ENCODE data around the gene OR52E5. TPM values are rescaled to one million over a fixed set of nuclear protein-coding genes. Genes with fewer than 3 reads are reported as not detected.
A peak's percentile ranks its signal among the peaks of the same experiment; 100 is the strongest.

OR52E5 gene
- total RNA-seq, 1 experiment from 2014 or later: not detected

- CTCF ChIA-PET: interaction anchor here (0.5 kb wide), 1 partner anchor 472 kb away, joined by 10 read pairs; no protein-coding TSS in a partner anchor
- in situ Hi-C loops (cut with HindIII; ENCODE audit: low pct_unique_long_range_greater_than_20kb, low sequenced_read_pairs): no loop called here
These were observed 5.3 kb upstream of the OR52E5 start for GRCh38 chr11:5887661-5888060.

GRCh38 chr11:5891216-5891800 lies 1.7 kb upstream of the OR52E5 start:
- CTCF ChIA-PET: interaction anchor here (0.6 to 1.0 kb wide), 5 partner anchors 13 to 291 kb away, joined by 3 to 4 read pairs (median 4); partner anchors contain the start of gene TRIM5
- ATAC-seq: no peak

More at GRCh38 chr11:5887661-5888060, 5.3 kb upstream of the OR52E5 start:
- no peaks in the 10 kb centered on the region for H3K36me3 ChIP-seq (ENCODE audit: control insufficient read depth, insufficient read depth, low read length)
- no peaks in the 10 kb centered on the region for H3K9me3 ChIP-seq (ENCODE audit: control insufficient read depth, insufficient read depth, low read depth, low read length)
- H3K27me3 ChIP-seq (ENCODE audit: control insufficient read depth, insufficient read depth, low read length): peaks cover 8% of the 10 kb centered on the region
- no peak overlapping the region for H3K27ac ChIP-seq (ENCODE audit: low read length)
- H3K4me1 ChIP-seq (ENCODE audit: control insufficient read depth, insufficient read depth, low read length): no peaks in the 10 kb centered on the region
- ATAC-seq: no peak
- POLR2A ChIA-PET: no interaction called here
- DNase-seq (ENCODE audit: low read depth, low spot score): no peak
- TF ChIP-seq POLR2AphosphoS5 (IDR thresholded peaks at IDR 0.05; ENCODE audit: low read depth, low read length): no peak
- no peak for TF ChIP-seq CTCF (IDR thresholded peaks at IDR 0.05)
- TF ChIP-seq, protein P1, sequence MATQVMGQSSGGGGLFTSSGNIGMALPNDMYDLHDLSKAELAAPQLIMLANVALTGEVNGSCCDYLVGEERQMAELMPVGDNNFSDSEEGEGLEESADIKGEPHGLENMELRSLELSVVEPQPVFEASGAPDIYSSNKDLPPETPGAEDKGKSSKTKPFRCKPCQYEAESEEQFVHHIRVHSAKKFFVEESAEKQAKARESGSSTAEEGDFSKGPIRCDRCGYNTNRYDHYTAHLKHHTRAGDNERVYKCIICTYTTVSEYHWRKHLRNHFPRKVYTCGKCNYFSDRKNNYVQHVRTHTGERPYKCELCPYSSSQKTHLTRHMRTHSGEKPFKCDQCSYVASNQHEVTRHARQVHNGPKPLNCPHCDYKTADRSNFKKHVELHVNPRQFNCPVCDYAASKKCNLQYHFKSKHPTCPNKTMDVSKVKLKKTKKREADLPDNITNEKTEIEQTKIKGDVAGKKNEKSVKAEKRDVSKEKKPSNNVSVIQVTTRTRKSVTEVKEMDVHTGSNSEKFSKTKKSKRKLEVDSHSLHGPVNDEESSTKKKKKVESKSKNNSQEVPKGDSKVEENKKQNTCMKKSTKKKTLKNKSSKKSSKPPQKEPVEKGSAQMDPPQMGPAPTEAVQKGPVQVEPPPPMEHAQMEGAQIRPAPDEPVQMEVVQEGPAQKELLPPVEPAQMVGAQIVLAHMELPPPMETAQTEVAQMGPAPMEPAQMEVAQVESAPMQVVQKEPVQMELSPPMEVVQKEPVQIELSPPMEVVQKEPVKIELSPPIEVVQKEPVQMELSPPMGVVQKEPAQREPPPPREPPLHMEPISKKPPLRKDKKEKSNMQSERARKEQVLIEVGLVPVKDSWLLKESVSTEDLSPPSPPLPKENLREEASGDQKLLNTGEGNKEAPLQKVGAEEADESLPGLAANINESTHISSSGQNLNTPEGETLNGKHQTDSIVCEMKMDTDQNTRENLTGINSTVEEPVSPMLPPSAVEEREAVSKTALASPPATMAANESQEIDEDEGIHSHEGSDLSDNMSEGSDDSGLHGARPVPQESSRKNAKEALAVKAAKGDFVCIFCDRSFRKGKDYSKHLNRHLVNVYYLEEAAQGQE (IDR thresholded peaks at IDR 0.05; ENCODE audit: insufficient read depth in 1 of 2, low read depth in 2 of 2, low read length in 1 of 2): no peak
- no peak for TF ChIP-seq SIN3A (IDR thresholded peaks at IDR 0.05; ENCODE audit: borderline replicate concordance, insufficient read depth, low read depth, low read length)
- TF ChIP-seq TCF7L2 (IDR thresholded peaks at IDR 0.05; ENCODE audit: low read depth, low read length): no peak
- intact Hi-C loops (cut with micrococcal nuclease; ENCODE audit: unreplicated experiment): no loop called here
- no TSS peak for BruUV-seq (replicated peaks)
- no peak overlapping the region for H3K4me3 ChIP-seq (ENCODE audit: low read depth in 2 of 2, low read length in 2 of 2)

More at GRCh38 chr11:5891216-5891800, 1.7 kb upstream of the OR52E5 start:
- Histone ChIP-seq H3K36me3 (ENCODE audit: control insufficient read depth, insufficient read depth, low read length) (no peaks in the 10 kb centered on the region), H3K4me3 (ENCODE audit: low read depth in 2 of 2, low read length in 2 of 2) (no peak overlapping the region), H3K9me3 (ENCODE audit: control insufficient read depth, insufficient read depth, low read depth, low read length) (no peaks in the 10 kb centered on the region), H3K27me3 (ENCODE audit: control insufficient read depth, insufficient read depth, low read length) (peaks cover 6% of the 10 kb centered on the region), H3K4me1 (ENCODE audit: control insufficient read depth, insufficient read depth, low read length) (no peaks in the 10 kb centered on the region), H3K27ac (ENCODE audit: low read length) (no peak overlapping the region)
- in situ Hi-C loops (cut with HindIII; ENCODE audit: low pct_unique_long_range_greater_than_20kb, low sequenced_read_pairs): no loop called here
- peak; percentile 13 for DNase-seq (ENCODE audit: low read depth, low spot score)
- POLR2A ChIA-PET: no interaction called here
- TF ChIP-seq CTCF (IDR thresholded peaks at IDR 0.05): peak; percentile 79
- TF ChIP-seq TCF7L2 (IDR thresholded peaks at IDR 0.05; ENCODE audit: low read depth, low read length): no peak
- intact Hi-C loops (cut with micrococcal nuclease; ENCODE audit: unreplicated experiment): loop anchor here (5.0 kb wide), 1 partner anchor 689 kb away; the partner anchor contains the start of gene OR51V1
- BruUV-seq (replicated peaks): no TSS peak

All from Panc1 (cell line).